Measurements from ENCODE around the gene WFIKKN1. TPM values are rescaled to one million over a fixed set of nuclear protein-coding genes. Genes with fewer than 3 reads are reported as not detected.
"Not testable (repeated sequence)": the region's sequence is repeated elsewhere in the genome, so short reads cannot be mapped to it uniquely, and the experiment has no call there.

The WFIKKN1 gene
- total RNA-seq, 4 donors from 2014 or later = 0.26 to 1.4 (median 0.76) TPM; not detected in 1

GRCh38 chr16:595094-595528 is 35.7 kb upstream of the WFIKKN1 start:
- no peaks in the 10 kb centered on the region for H3K9me3 ChIP-seq
- no peaks in the 10 kb centered on the region for H3K36me3 ChIP-seq
- H3K4me3 ChIP-seq = no peak overlapping the region
- intact Hi-C loops (cut with DNase I; ENCODE audit: low total_unique reads) = no loop called here
- H3K27me3 ChIP-seq = no peaks in the 10 kb centered on the region
- no peak overlapping the region for H3K27ac ChIP-seq
- no peak for TF ChIP-seq CTCF (IDR thresholded peaks at IDR 0.05)
- TF ChIP-seq POLR2A (IDR thresholded peaks at IDR 0.05) = no peak
- peaks cover 0 to 5% of the 10 kb centered on the region in 2 donors for H3K4me1 ChIP-seq
- no peak for DNase-seq

- H3K4me3 ChIP-seq = no peak overlapping the region
- intact Hi-C loops (cut with DNase I; ENCODE audit: low total_unique reads) = no loop called here
- H3K27me3 ChIP-seq = no peaks in the 10 kb centered on the region
- peaks cover 0 to 3% of the 10 kb centered on the region in 2 donors for H3K4me1 ChIP-seq
- H3K9me3 ChIP-seq = no peaks in the 10 kb centered on the region
- H3K27ac ChIP-seq = no peak overlapping the region
- no peak for DNase-seq
- H3K36me3 ChIP-seq = no peaks in the 10 kb centered on the region
- TF ChIP-seq CTCF (IDR thresholded peaks at IDR 0.05) = no peak
- no peak for TF ChIP-seq POLR2A (IDR thresholded peaks at IDR 0.05)
Observed at GRCh38 chr16:595942-596735, 34.6 kb upstream of the WFIKKN1 start.

GRCh38 chr16:596736-597060 is 34.1 kb upstream of the WFIKKN1 start:
- H3K4me3 ChIP-seq = no peak overlapping the region
- no peaks in the 10 kb centered on the region for H3K9me3 ChIP-seq
- H3K36me3 ChIP-seq = no peaks in the 10 kb centered on the region
- H3K27ac ChIP-seq = no peak overlapping the region
- TF ChIP-seq CTCF (IDR thresholded peaks at IDR 0.05) = no peak
- TF ChIP-seq POLR2A (IDR thresholded peaks at IDR 0.05) = no peak
- DNase-seq = no peak
- H3K4me1 ChIP-seq = no peaks in the 10 kb centered on the region
- intact Hi-C loops (cut with DNase I; ENCODE audit: low total_unique reads) = no loop called here
- no peaks in the 10 kb centered on the region for H3K27me3 ChIP-seq

- H3K4me3 ChIP-seq; H3K27ac ChIP-seq; H3K27me3 ChIP-seq; DNase-seq; H3K9me3 ChIP-seq; H3K36me3 ChIP-seq; H3K4me1 ChIP-seq; intact Hi-C loops (cut with DNase I; ENCODE audit: low total_unique reads): not testable (repeated sequence)
Observed at GRCh38 chr16:597655-598054, 33.1 kb upstream of the WFIKKN1 start.

GRCh38 chr16:598823-599739 is 31.7 kb upstream of the WFIKKN1 start:
- H3K4me3 ChIP-seq = no peak overlapping the region
- H3K36me3 ChIP-seq = no peaks in the 10 kb centered on the region
- TF ChIP-seq CTCF (IDR thresholded peaks at IDR 0.05) = no peak
- TF ChIP-seq POLR2A (IDR thresholded peaks at IDR 0.05) = no peak
- DNase-seq = no peak
- no peaks in the 10 kb centered on the region for H3K27me3 ChIP-seq
- no peaks in the 10 kb centered on the region for H3K4me1 ChIP-seq
- no peaks in the 10 kb centered on the region for H3K9me3 ChIP-seq
- intact Hi-C loops (cut with DNase I; ENCODE audit: low total_unique reads) = no loop called here
- no peak overlapping the region for H3K27ac ChIP-seq
